Endothelial cell of umbilical vein (primary cell): Measurements from ENCODE around the gene SORL1. TPM values are rescaled to one million over a fixed set of nuclear protein-coding genes. Genes with fewer than 3 reads are reported as not detected.

Experiments used
- BruUV-seq: library from RNA; stranded (reverse); fragments of 400-500 nt; replicated peaks from 2 replicates; lab custom pipeline; 2021; lab: Mats Ljungman, UMichigan
- CTCF ChIA-PET: fragments of 300-600, 350-600 bp; sonication (Branson Sonifier 250); formaldehyde crosslinking; loops from one replicate; lab custom pipeline; 2021; ENCODE audit warnings: antibody characterized with exemption, inconsistent platforms; lab: Charles Lee
- POLR2A ChIA-PET: fragments of 300-600, 350-600 bp; sonication (Branson Sonifier 250); formaldehyde crosslinking; loops from one replicate; lab custom pipeline; 2021; ENCODE audit warnings: antibody characterized with exemption, inconsistent platforms; lab: Charles Lee
- DNase-seq: peaks from one replicate; pipeline ENCODE4 v3.0.0-alpha.2; 2011; ENCODE audit warnings: low read depth, low spot score
- FAIRE-seq: peaks from 2 replicates; lab custom pipeline; 2011; peaks lifted over from hg19 to GRCh38; lab: Jason Lieb, UNC
- H2AFZ ChIP-seq: 2 replicates; pipeline ENCODE4 v1.6.0; 2012; ENCODE audit warnings: low read depth, low read length, control low read depth, inconsistent platforms
- H3K27ac ChIP-seq: 2 replicates; pipeline ENCODE4 v1.5.1; 2011; ENCODE audit warnings: low read depth, mild to moderate bottlenecking, control low read depth, low read length, moderate library complexity; ENCODE audit not compliant: insufficient read depth
- H3K27me3 ChIP-seq, 2 experiments: 2 replicates each; pipeline versions ENCODE4 v1.6.0 to v1.6.1; 2011; ENCODE audit warnings: low read length in 2 of 2, mixed read lengths in 1 of 2; ENCODE audit not compliant: control insufficient read depth in 2 of 2, insufficient read depth in 2 of 2
- H3K36me3 ChIP-seq, 2 experiments: 2 replicates in 1 of 2; 3 replicates in 1 of 2; pipeline ENCODE4 v1.5.1; 2011; ENCODE audit warnings: low read length in 2 of 2, mild to moderate bottlenecking in 1 of 2, moderate library complexity in 1 of 2; ENCODE audit not compliant: control insufficient read depth in 2 of 2, insufficient read depth in 2 of 2; ENCODE audit errors: extremely low read depth in 1 of 2
- H3K4me1 ChIP-seq: 3 replicates; pipeline ENCODE4 v1.5.1; 2011; ENCODE audit warnings: mild to moderate bottlenecking, low read length; ENCODE audit not compliant: control insufficient read depth, insufficient read depth; ENCODE audit errors: extremely low read depth
- H3K4me2 ChIP-seq: 2 replicates; pipeline ENCODE4 v1.6.1; 2011; ENCODE audit warnings: low read length, control low read depth, mixed read lengths; ENCODE audit not compliant: insufficient read depth
- H3K4me3 ChIP-seq, 3 experiments: fragments of 200-600 bp in 1 of 3; sonication (generic), shearing (Covaris generic) in 1 of 3; replicated peaks in 1 of 3; 2 replicates each; pipeline ENCODE4 v1.5.1; 2011 to 2016; ENCODE audit warnings: control low read depth in 3 of 3, low read length in 3 of 3, mild to moderate bottlenecking in 2 of 3, inconsistent platforms in 1 of 3, low read depth in 1 of 3, moderate library complexity in 1 of 3; ENCODE audit not compliant: insufficient read depth in 1 of 3
- H3K79me2 ChIP-seq: 2 replicates; pipeline ENCODE4 v1.6.0; 2012; ENCODE audit warnings: low read length, inconsistent platforms; ENCODE audit not compliant: control insufficient read depth, insufficient read depth
- H3K9ac ChIP-seq: replicated peaks from 2 replicates; pipeline ENCODE3; 2011; ENCODE audit warnings: low read length, control low read depth; ENCODE audit not compliant: insufficient read depth; ENCODE audit errors: extremely low read depth
- H3K9me1 ChIP-seq: replicated peaks from 3 replicates; pipeline ENCODE4 v1.6.0; 2011; ENCODE audit warnings: mild to moderate bottlenecking, low read length; ENCODE audit not compliant: control insufficient read depth, insufficient read depth; ENCODE audit errors: extremely low read depth
- H3K9me3 ChIP-seq: replicated peaks from 2 replicates; pipeline ENCODE4 v1.5.1; 2012; ENCODE audit warnings: low read length, inconsistent platforms; ENCODE audit not compliant: control insufficient read depth, insufficient read depth
- H4K20me1 ChIP-seq: replicated peaks from 2 replicates; pipeline ENCODE3; 2011; ENCODE audit warnings: mild to moderate bottlenecking, low read length; ENCODE audit not compliant: control insufficient read depth, insufficient read depth; ENCODE audit errors: extremely low read depth
- EZH2 ChIP-seq: IDR thresholded peaks from 2 replicates; pipeline ENCODE4 v1.6.1; 2012; ENCODE audit warnings: borderline replicate concordance, low read depth, mild to moderate bottlenecking, moderate library complexity, low read length, inconsistent platforms; ENCODE audit not compliant: severe bottlenecking
- FOS ChIP-seq: IDR thresholded peaks from 2 replicates; pipeline ENCODE4 v1.6.1; 2011; ENCODE audit warnings: mild to moderate bottlenecking, low read length, moderate library complexity, borderline replicate concordance; ENCODE audit not compliant: insufficient read depth
- GATA2 ChIP-seq: IDR thresholded peaks from 2 replicates; pipeline ENCODE4 v1.7.0; 2011; ENCODE audit warnings: low read depth, mild to moderate bottlenecking, moderate library complexity, mixed read lengths, low read length; ENCODE audit not compliant: insufficient read length, insufficient read depth
- JUN ChIP-seq: IDR thresholded peaks from 2 replicates; pipeline ENCODE4 v1.6.1; 2011; ENCODE audit warnings: borderline replicate concordance, low read depth; ENCODE audit not compliant: insufficient read length, insufficient read depth
- MYC ChIP-seq: IDR thresholded peaks from one replicate; pipeline ENCODE4 v1.6.1; 2011; ENCODE audit warnings: mild to moderate bottlenecking, low read depth, low read length
- POLR2A ChIP-seq: IDR thresholded peaks from 2 replicates; pipeline ENCODE4 v1.6.1; 2012; ENCODE audit warnings: low read depth, mild to moderate bottlenecking, control low read depth, low read length
- POLR2AphosphoS5 ChIP-seq: IDR thresholded peaks from 2 replicates; pipeline ENCODE4 v1.6.1; 2012; ENCODE audit warnings: low read depth, mild to moderate bottlenecking, control low read depth, low read length, moderate library complexity; ENCODE audit not compliant: insufficient read depth
- dilution Hi-C: fragments of 300-500 bp; cut with MboI; formaldehyde crosslinking; loops from one replicate; pipeline ENCODE4 v1.15.0; 2019; ENCODE audit warnings: low sequenced_read_pairs; ENCODE audit not compliant: extremely low pct_ligation_motif_present
- intact Hi-C: fragments of 100-400 bp; cut with micrococcal nuclease; formaldehyde crosslinking; loops from one replicate; pipeline ENCODE4 v1.10.0; 2022
- polyA plus RNA-seq, 4 experiments: library from polyadenylated mRNA; depleted of rRNA in 3 of 4; stranded (reverse) in 3 of 4; unstranded in 1 of 4; fragments of >200 nt; gene quantifications; 2 replicates each; pipeline versions ENCODE4 v1.2.1 to v1.2.3, GENCODE V29; 2011 to 2012; ENCODE audit warnings: missing spikeins in 1 of 4
- total RNA-seq: library from RNA; stranded (reverse); gene quantifications from 2 replicates; pipeline ENCODE4 v1.2.3, GENCODE V29; 2021
- TF ChIP-seq, protein P1 (sequence below), 2 donors: IDR thresholded peaks; 1 replicate in 1 of 2; 2 replicates in 1 of 2; pipeline ENCODE4 v1.5.1; 2011; ENCODE audit warnings: low read length in 2 of 2, mild to moderate bottlenecking in 2 of 2, moderate library complexity in 2 of 2, control low read depth in 1 of 2, inconsistent platforms in 1 of 2, low read depth in 1 of 2; ENCODE audit not compliant: insufficient read depth in 1 of 2; ENCODE audit errors: extremely low read depth in 1 of 2
- TF ChIP-seq, protein P2 (sequence below): IDR thresholded peaks from 2 replicates; pipeline ENCODE4 v1.6.1; 2011; ENCODE audit not compliant: insufficient read depth, insufficient read length

SORL1 gene
- total and polyA plus RNA-seq, 2 donors (not counting 3 experiments of a cell fraction or from before 2014, with no cell fraction given) = 0.17 to 0.31 TPM

DNA sequence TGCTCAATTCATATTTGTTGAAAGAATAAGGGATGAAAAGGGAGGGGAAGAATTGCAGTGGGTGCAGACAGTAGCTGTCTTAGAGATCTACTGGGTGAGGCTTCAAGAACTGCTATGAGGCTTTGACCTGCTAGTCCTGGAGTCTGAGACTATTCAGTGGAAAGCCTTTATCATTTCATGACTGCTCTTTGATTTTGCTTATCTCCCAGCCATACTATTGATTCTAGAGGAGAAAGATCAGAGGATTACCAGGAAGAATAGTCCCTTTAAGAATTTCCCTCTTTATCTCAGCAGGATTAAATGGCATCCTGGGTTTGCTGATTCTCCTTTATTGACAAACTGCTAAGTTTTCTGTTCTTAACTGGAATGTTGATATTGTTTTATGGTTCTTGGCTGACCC lies 108.1 kb downstream of the SORL1 start:
- Histone ChIP-seq H3K36me3 (no peaks in the 10 kb centered on the region), H3K79me2 (no peaks in the 10 kb centered on the region), H3K9ac (no peak overlapping the region), H3K4me2 (no peak overlapping the region), H3K9me3 (no peaks in the 10 kb centered on the region), H4K20me1 (no peaks in the 10 kb centered on the region), H3K9me1 (no peaks in the 10 kb centered on the region), H3K4me3 (no peak overlapping the region), H2AFZ (no peak overlapping the region), H3K27ac (no peak overlapping the region), H3K4me1 (no peaks in the 10 kb centered on the region), H3K27me3 (no peaks in the 10 kb centered on the region)
- ChIA-PET CTCF (no interaction called here), POLR2A (no interaction called here)
- BruUV-seq = no TSS peak
- FAIRE-seq = no peak
- no peak for DNase-seq
- dilution Hi-C loops (no loop called here), intact Hi-C loops (no loop called here)
- TF ChIP-seq, protein P1, sequence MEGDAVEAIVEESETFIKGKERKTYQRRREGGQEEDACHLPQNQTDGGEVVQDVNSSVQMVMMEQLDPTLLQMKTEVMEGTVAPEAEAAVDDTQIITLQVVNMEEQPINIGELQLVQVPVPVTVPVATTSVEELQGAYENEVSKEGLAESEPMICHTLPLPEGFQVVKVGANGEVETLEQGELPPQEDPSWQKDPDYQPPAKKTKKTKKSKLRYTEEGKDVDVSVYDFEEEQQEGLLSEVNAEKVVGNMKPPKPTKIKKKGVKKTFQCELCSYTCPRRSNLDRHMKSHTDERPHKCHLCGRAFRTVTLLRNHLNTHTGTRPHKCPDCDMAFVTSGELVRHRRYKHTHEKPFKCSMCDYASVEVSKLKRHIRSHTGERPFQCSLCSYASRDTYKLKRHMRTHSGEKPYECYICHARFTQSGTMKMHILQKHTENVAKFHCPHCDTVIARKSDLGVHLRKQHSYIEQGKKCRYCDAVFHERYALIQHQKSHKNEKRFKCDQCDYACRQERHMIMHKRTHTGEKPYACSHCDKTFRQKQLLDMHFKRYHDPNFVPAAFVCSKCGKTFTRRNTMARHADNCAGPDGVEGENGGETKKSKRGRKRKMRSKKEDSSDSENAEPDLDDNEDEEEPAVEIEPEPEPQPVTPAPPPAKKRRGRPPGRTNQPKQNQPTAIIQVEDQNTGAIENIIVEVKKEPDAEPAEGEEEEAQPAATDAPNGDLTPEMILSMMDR (IDR thresholded peaks at IDR 0.05; ENCODE audit: extremely low read depth in 1 of 2, insufficient read depth in 1 of 2, low read depth in 1 of 2, low read length in 2 of 2) = no peak
- no peak for TF ChIP-seq JUN

- dilution Hi-C loops = no loop called here
- no peak overlapping the region for H2AFZ ChIP-seq
- no peak overlapping the region for H3K4me2 ChIP-seq
- BruUV-seq = no TSS peak
- no peak overlapping the region for H3K9ac ChIP-seq
- no peaks in the 10 kb centered on the region for H3K36me3 ChIP-seq
- H3K9me3 ChIP-seq = no peaks in the 10 kb centered on the region
- no peak for FAIRE-seq
- ChIA-PET CTCF (no interaction called here), POLR2A (no interaction called here)
- intact Hi-C loops = no loop called here
- H4K20me1 ChIP-seq = no peaks in the 10 kb centered on the region
- H3K79me2 ChIP-seq = no peaks in the 10 kb centered on the region
- no peaks in the 10 kb centered on the region for H3K27me3 ChIP-seq
- no peaks in the 10 kb centered on the region for H3K4me1 ChIP-seq
- H3K9me1 ChIP-seq = no peaks in the 10 kb centered on the region
- H3K4me3 ChIP-seq = no peak overlapping the region
- TF ChIP-seq, protein P1 (IDR thresholded peaks at IDR 0.05; ENCODE audit: extremely low read depth in 1 of 2, insufficient read depth in 1 of 2, low read depth in 1 of 2, low read length in 2 of 2) = no peak
- TF ChIP-seq POLR2A = no peak
- no peak for TF ChIP-seq MYC
- no peak for TF ChIP-seq FOS
- no peak for TF ChIP-seq GATA2
- no peak for TF ChIP-seq JUN
- TF ChIP-seq EZH2 = no peak
- no peak for TF ChIP-seq POLR2AphosphoS5
- TF ChIP-seq, protein P2, sequence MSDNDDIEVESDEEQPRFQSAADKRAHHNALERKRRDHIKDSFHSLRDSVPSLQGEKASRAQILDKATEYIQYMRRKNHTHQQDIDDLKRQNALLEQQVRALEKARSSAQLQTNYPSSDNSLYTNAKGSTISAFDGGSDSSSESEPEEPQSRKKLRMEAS = no peak
- DNase-seq = no peak
- H3K27ac ChIP-seq = no peak overlapping the region
Observed at GRCh38 chr11:121561240-121561639, 109.1 kb downstream of the SORL1 start.
